Smooth muscle cell (in vitro differentiated cells): ENCODE results near the gene TNRC18. TPM values are rescaled to one million over a fixed set of nuclear protein-coding genes. Genes with fewer than 3 reads are reported as not detected.
"Not testable (repeated sequence)": the region's sequence is repeated elsewhere in the genome, so short reads cannot be mapped to it uniquely, and the experiment has no call there.

Experiments used
- DNase-seq: peaks from one replicate; lab custom pipeline; 2025; ENCODE audit not compliant: unreplicated experiment; lab: John Stamatoyannopoulos, UW
- H2AFZ ChIP-seq: fragments of 200-600 bp; sonication (generic); 2 replicates; pipeline ENCODE4 v1.6.0; 2016; ENCODE audit warnings: antibody characterized with exemption, low read depth, mild to moderate bottlenecking
- H3F3A ChIP-seq: fragments of 200-600 bp; sonication (generic); 2 replicates; pipeline ENCODE4 v1.6.0; 2017; ENCODE audit warnings: antibody characterized with exemption, low read depth
- H3K27ac ChIP-seq: fragments of 200-600 bp; sonication (generic); 2 replicates; pipeline ENCODE4 v1.5.1; 2016; ENCODE audit warnings: low read depth, mild to moderate bottlenecking
- H3K27me3 ChIP-seq: fragments of 200-600 bp; sonication (generic); 2 replicates; pipeline ENCODE4 v1.6.1; 2016; ENCODE audit warnings: low read depth, mild to moderate bottlenecking
- H3K36me3 ChIP-seq: fragments of 200-600 bp; sonication (generic); 2 replicates; pipeline ENCODE4 v1.5.1; 2016; ENCODE audit warnings: low read depth
- H3K4me1 ChIP-seq: fragments of 200-600 bp; sonication (generic); 2 replicates; pipeline ENCODE4 v1.5.1; 2016; ENCODE audit warnings: low read depth
- H3K4me2 ChIP-seq: fragments of 200-600 bp; sonication (generic); 2 replicates; pipeline ENCODE4 v1.6.0; 2016; ENCODE audit warnings: mild to moderate bottlenecking
- H3K4me3 ChIP-seq: fragments of 200-600 bp; sonication (generic); 2 replicates; pipeline ENCODE4 v1.5.1; 2016; ENCODE audit warnings: mild to moderate bottlenecking
- H3K79me2 ChIP-seq: fragments of 200-600 bp; sonication (generic); 2 replicates; pipeline ENCODE4 v1.6.0; 2016; ENCODE audit warnings: low read depth, mild to moderate bottlenecking
- H3K9ac ChIP-seq: fragments of 200-600 bp; sonication (generic); 2 replicates; pipeline ENCODE4 v1.6.0; 2016; ENCODE audit warnings: low read depth
- H3K9me3 ChIP-seq: fragments of 200-600 bp; sonication (generic); replicated peaks from 2 replicates; pipeline ENCODE4 v1.5.1; 2016; ENCODE audit warnings: low read depth
- H4K20me1 ChIP-seq: fragments of 200-600 bp; sonication (generic); 2 replicates; pipeline ENCODE4 v1.6.0; 2016; ENCODE audit warnings: low read depth
- WGBS: methylation state at CpG from one replicate; pipeline ENCODE4 v1.1.7; 2016; ENCODE audit warnings: low lambda C conversion rate; 5-methylcytosine and 5-hydroxymethylcytosine counted together
- polyA plus RNA-seq: library from polyadenylated mRNA; unstranded; fragments of >200 nt; fragmentation: Nextera tagmentation; extraction: Ambion mirVana; gene quantifications from 2 replicates; pipeline ENCODE4 v1.2.1, GENCODE V29; 2016
- total RNA-seq: library from RNA; depleted of rRNA; stranded (reverse); fragments of >200 nt; gene quantifications from 2 replicates; pipeline ENCODE4 v1.2.3, GENCODE V29; 2014
- TF ChIP-seq, protein P1 (sequence below): fragments of 200-600 bp; sonication (generic); IDR thresholded peaks from 2 replicates; pipeline ENCODE4 v1.5.1; 2017; ENCODE audit warnings: borderline replicate concordance, mild to moderate bottlenecking, antibody characterized with exemption; ENCODE audit not compliant: insufficient read depth, poor library complexity, severe bottlenecking

The TNRC18 gene, protein sequence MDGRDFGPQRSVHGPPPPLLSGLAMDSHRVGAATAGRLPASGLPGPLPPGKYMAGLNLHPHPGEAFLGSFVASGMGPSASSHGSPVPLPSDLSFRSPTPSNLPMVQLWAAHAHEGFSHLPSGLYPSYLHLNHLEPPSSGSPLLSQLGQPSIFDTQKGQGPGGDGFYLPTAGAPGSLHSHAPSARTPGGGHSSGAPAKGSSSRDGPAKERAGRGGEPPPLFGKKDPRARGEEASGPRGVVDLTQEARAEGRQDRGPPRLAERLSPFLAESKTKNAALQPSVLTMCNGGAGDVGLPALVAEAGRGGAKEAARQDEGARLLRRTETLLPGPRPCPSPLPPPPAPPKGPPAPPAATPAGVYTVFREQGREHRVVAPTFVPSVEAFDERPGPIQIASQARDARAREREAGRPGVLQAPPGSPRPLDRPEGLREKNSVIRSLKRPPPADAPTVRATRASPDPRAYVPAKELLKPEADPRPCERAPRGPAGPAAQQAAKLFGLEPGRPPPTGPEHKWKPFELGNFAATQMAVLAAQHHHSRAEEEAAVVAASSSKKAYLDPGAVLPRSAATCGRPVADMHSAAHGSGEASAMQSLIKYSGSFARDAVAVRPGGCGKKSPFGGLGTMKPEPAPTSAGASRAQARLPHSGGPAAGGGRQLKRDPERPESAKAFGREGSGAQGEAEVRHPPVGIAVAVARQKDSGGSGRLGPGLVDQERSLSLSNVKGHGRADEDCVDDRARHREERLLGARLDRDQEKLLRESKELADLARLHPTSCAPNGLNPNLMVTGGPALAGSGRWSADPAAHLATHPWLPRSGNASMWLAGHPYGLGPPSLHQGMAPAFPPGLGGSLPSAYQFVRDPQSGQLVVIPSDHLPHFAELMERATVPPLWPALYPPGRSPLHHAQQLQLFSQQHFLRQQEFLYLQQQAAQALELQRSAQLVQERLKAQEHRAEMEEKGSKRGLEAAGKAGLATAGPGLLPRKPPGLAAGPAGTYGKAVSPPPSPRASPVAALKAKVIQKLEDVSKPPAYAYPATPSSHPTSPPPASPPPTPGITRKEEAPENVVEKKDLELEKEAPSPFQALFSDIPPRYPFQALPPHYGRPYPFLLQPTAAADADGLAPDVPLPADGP (N-terminal part only)
- total RNA-seq (16.9 and 40.3 TPM in 2 replicates), polyA plus RNA-seq (6.4 and 11.7 TPM in 2 replicates)

DNA sequence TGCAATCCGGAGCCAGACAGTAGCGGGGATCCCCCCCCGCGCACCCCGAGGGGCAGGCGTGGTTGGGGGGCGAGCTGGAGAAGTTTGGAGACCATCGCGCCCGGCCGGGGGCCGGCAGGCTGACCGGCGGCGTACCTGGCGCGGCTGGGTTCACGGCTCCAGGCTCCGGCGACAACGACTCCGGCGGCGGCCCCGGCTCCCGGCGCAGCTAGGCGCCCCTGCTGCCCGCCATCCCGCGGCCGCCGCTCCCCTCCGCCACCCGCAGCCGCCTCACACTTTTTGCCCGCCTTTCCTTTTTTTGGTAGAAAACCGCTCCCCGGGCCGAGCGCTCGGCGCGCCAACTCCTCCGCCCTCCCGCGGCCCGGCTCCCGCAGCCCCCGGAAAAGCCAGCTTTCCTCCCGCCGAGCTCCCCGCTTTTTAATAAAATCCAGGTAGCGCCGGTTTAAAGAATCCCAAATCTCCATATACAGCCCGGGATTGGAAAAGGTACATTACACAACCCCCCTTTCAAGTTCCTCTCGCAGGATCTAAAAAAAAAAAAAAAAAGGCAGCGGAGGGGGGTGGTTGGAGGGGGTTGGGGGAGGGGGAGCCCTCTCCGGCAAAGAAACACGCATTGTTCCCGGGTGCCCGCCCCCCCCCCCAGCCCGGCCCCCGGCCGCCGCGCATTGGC, at the start of gene TNRC18:
Gene TNRC18, minus strand, starts transcription at position 529 of the 670 bp plus-strand sequence. CDS start 2,588 bp downstream, outside the sequence.
- TF ChIP-seq, protein P1, sequence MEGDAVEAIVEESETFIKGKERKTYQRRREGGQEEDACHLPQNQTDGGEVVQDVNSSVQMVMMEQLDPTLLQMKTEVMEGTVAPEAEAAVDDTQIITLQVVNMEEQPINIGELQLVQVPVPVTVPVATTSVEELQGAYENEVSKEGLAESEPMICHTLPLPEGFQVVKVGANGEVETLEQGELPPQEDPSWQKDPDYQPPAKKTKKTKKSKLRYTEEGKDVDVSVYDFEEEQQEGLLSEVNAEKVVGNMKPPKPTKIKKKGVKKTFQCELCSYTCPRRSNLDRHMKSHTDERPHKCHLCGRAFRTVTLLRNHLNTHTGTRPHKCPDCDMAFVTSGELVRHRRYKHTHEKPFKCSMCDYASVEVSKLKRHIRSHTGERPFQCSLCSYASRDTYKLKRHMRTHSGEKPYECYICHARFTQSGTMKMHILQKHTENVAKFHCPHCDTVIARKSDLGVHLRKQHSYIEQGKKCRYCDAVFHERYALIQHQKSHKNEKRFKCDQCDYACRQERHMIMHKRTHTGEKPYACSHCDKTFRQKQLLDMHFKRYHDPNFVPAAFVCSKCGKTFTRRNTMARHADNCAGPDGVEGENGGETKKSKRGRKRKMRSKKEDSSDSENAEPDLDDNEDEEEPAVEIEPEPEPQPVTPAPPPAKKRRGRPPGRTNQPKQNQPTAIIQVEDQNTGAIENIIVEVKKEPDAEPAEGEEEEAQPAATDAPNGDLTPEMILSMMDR = no peak
- Histone ChIP-seq H3K9me3 (no peaks in the 10 kb centered on the region), H3K4me2 (peak within 1 kb of the TSS; percentile 100), H3K36me3 (no peaks in the 10 kb centered on the region), H3K4me1 (peaks cover 15% of the 10 kb centered on the region), H3K79me2 (peaks cover 57% of the 10 kb centered on the region), H3K9ac (peak within 1 kb of the TSS; percentile 92), H3F3A (no peaks in the 10 kb centered on the region), H3K4me3 (peak within 1 kb of the TSS; percentile 98), H3K27me3 (no peaks in the 10 kb centered on the region), H4K20me1 (peaks cover 27% of the 10 kb centered on the region), H3K27ac (peak within 1 kb of the TSS; percentile 97), H2AFZ (peak within 1 kb of the TSS; percentile 66)
- WGBS = 2% methylated on average over 49 of the region's 67 CpGs
- DNase-seq = peak; percentile 69

DNA sequence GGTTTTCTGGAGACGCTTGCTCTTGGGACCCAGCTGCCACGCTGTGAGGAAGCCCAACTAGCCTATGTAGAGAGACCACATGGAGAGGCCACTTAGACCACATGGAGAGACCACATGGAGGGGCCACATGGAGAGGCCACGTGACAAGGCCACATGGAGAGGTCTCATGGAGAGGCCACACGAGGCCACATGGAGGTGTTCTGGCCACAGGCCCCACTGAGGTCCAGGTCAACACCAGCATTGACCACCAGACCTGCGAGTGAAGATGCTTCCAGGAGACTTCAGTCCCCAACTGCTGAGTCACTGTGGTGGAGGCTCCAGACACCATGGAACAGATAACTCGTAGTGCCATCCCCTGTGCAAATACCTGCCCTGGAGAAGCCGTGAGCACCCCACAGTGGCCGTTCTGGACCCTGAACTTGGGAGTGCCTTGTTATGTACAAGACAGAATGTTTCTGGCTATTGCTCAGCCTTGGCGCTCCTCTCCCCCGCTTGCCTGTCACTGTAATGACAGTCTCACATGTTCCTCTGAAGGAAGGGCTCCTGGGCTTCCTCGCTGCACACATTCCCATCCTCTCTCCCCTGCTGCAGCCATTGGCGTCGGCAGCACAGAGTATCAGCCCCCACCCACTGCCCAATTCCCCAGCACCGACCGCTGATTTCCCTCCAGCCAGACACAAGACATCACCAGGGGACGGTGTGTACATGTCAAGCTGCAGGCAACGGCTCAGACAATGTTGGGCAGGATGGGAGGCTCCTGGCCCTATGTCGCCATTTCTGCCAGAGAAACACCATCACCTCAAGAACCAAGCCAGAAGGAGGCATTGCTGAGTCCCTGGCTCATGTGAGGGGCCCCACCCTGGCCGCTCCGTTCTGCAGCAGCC, 49.0 kb upstream of the TNRC18 start:
- DNase-seq = no peak
- Histone ChIP-seq H4K20me1 (peaks cover 3% of the 10 kb centered on the region), H3K4me3 (no peak overlapping the region), H2AFZ (no peak overlapping the region), H3K4me1 (no peaks in the 10 kb centered on the region), H3K79me2 (no peaks in the 10 kb centered on the region), H3K27ac (no peak overlapping the region), H3K36me3 (no peaks in the 10 kb centered on the region), H3K27me3 (no peaks in the 10 kb centered on the region), H3K9me3 (no peaks in the 10 kb centered on the region), H3F3A (no peaks in the 10 kb centered on the region), H3K4me2 (no peak overlapping the region), H3K9ac (no peak overlapping the region)
- WGBS = 98% methylated on average over 19 of the region's 20 CpGs
- TF ChIP-seq, protein P1 = no peak

DNA sequence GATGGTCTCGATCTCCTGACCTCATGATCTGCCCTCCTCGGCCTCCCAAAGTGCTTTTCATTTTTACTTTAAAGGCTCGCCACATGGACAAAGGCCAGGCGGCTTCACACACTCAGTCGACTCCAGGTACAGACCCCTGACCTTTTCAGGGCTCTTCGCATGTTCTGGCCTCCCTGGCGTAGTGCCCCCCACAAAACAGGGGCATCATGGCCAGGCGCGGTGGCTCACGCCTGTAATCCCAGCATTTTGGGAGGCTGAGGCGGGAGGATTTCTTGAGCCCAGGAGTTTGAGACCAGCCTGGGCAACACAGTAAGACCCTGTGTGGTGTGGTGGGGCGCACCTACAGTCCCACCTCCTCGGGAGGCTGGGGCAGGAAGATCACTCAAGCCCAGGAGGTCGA, 48.0 kb upstream of the TNRC18 start:
- H3K27me3 ChIP-seq, DNase-seq: not testable (repeated sequence)

More for the DNA sequence above, 48.0 kb upstream of the TNRC18 start:
- not testable (repeated sequence) for H3K9me3 ChIP-seq, H3K36me3 ChIP-seq, H3K4me1 ChIP-seq, H4K20me1 ChIP-seq, H3K4me2 ChIP-seq, H3K79me2 ChIP-seq, H3K4me3 ChIP-seq, H3K9ac ChIP-seq, H3K27ac ChIP-seq, H3F3A ChIP-seq, H2AFZ ChIP-seq
- WGBS = 92% methylated on average over 14 of the region's 14 CpGs
